Progenitor cell of endocrine pancreas (in vitro differentiated cells): ENCODE results near the gene RAB6B. TPM values are rescaled to one million over a fixed set of nuclear protein-coding genes. Genes with fewer than 3 reads are reported as not detected.
"Not testable (repeated sequence)": the region's sequence is repeated elsewhere in the genome, so short reads cannot be mapped to it uniquely, and the experiment has no call there.

Experiments
- DNase-seq: peaks from one replicate; pipeline ENCODE4 v3.0.0; 2021; ENCODE audit warnings: low spot score; ENCODE audit not compliant: unreplicated experiment
- H3K27ac Mint-ChIP-seq: 2 replicates; pipeline ENCODE4 v1.8.0; 2021; ENCODE audit warnings: mild to moderate bottlenecking, moderate library complexity, mixed read lengths
- H3K27me3 Mint-ChIP-seq: 2 replicates; pipeline ENCODE4 v1.8.0; 2021; ENCODE audit warnings: mixed read lengths
- H3K36me3 Mint-ChIP-seq: 2 replicates; pipeline ENCODE4 v1.8.0; 2022; ENCODE audit warnings: mixed read lengths; ENCODE audit not compliant: insufficient read depth
- H3K4me1 Mint-ChIP-seq: 2 replicates; pipeline ENCODE4 v1.8.0; 2021; ENCODE audit warnings: low read depth, mixed read lengths
- H3K4me3 Mint-ChIP-seq: 2 replicates; pipeline ENCODE4 v1.8.0; 2021; ENCODE audit warnings: low read depth, mild to moderate bottlenecking, moderate library complexity, mixed read lengths
- H3K9me3 Mint-ChIP-seq: 2 replicates; pipeline ENCODE4 v1.8.0; 2021; ENCODE audit warnings: low read depth, mixed read lengths
- CTCF ChIP-seq: fragments of 200-600 bp; sonication (generic); IDR thresholded peaks from one replicate; pipeline ENCODE4 v1.5.0; 2021; ENCODE audit warnings: antibody characterized with exemption, mild to moderate bottlenecking; ENCODE audit not compliant: unreplicated experiment
- total RNA-seq: library from RNA; stranded (reverse); gene quantifications from 2 replicates; pipeline ENCODE4 v1.2.1, GENCODE V29; 2021

Gene RAB6B
- total RNA-seq, 1 donor from 2014 or later, result 10.5 TPM

DNA sequence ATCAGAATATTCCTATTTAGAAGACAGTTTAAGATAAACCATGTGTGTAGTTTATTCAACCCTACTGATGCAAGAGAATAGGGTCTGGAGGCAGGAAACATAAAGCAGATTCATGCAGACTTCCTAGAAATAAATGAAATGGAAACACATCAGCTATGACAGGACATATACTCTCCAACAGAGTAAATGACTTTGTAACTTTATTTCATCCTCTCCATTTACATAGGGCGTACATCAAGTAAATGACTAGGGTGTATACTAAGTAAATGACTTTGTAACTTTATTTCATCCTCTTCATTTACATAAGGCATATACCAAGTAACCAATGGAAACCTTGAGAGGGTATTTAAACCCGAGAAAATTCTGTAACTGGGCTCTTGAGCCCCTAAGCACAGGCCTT, 107.7 kb downstream of the RAB6B start:
- Mint-ChIP-seq H3K4me1 (no peaks in the 10 kb centered on the region), H3K27ac (no peak overlapping the region), H3K27me3 (no peaks in the 10 kb centered on the region), H3K4me3 (no peak overlapping the region), H3K36me3 (no peaks in the 10 kb centered on the region), H3K9me3 (peaks cover 31% of the 10 kb centered on the region)
- no peak for TF ChIP-seq CTCF
- DNase-seq, result no peak

DNA sequence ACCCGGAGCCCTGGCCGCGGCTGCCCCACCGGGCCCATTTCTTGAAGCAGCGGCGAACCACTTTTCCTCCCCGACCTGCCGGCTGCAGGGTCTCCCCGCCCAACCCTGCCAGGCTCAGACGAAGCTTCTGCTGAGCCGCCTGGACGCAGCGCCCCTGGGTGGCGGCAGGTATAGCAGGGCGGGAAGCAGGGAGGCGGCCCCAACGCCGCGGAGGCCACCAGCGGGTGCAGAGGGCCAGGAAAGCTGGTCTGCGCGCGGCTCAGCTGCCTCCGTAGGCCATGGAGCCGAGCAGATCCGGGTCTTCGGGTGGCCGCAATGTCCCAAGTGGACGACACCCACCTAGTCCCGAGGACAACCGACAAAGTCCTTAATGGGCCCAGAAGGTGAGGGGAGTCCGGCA, 111.9 kb downstream of the RAB6B start:
- H3K27ac Mint-ChIP-seq, result no peak overlapping the region

GRCh38 chr3:133782454-133782853, 113.2 kb downstream of the RAB6B start:
- H3K27ac Mint-ChIP-seq, result no peak overlapping the region
- H3K36me3 Mint-ChIP-seq, result no peaks in the 10 kb centered on the region
- peaks cover 8% of the 10 kb centered on the region for H3K27me3 Mint-ChIP-seq
- DNase-seq, result no peak
- H3K4me1 Mint-ChIP-seq, result no peaks in the 10 kb centered on the region
- no peak for TF ChIP-seq CTCF
- H3K4me3 Mint-ChIP-seq, result no peak overlapping the region
- peaks cover 17% of the 10 kb centered on the region for H3K9me3 Mint-ChIP-seq

More for the DNA sequence above, 111.9 kb downstream of the RAB6B start:
- no peaks in the 10 kb centered on the region for H3K4me1 Mint-ChIP-seq
- no peak for DNase-seq
- peaks cover 7% of the 10 kb centered on the region for H3K27me3 Mint-ChIP-seq
- peaks cover 17% of the 10 kb centered on the region for H3K9me3 Mint-ChIP-seq
- no peak overlapping the region for H3K4me3 Mint-ChIP-seq
- no peaks in the 10 kb centered on the region for H3K36me3 Mint-ChIP-seq
- TF ChIP-seq CTCF, result no peak

- no peak for DNase-seq
- H3K27me3 Mint-ChIP-seq, result peaks cover 8% of the 10 kb centered on the region
- peaks cover 8% of the 10 kb centered on the region for H3K9me3 Mint-ChIP-seq
- H3K36me3 Mint-ChIP-seq, result no peaks in the 10 kb centered on the region
- H3K4me1 Mint-ChIP-seq, result no peaks in the 10 kb centered on the region
- TF ChIP-seq CTCF, result no peak
- no peak overlapping the region for H3K27ac Mint-ChIP-seq
- no peak overlapping the region for H3K4me3 Mint-ChIP-seq
Measured at GRCh38 chr3:133781570-133781969, 114.1 kb downstream of the RAB6B start.

- not testable (repeated sequence) for H3K36me3 Mint-ChIP-seq, H3K4me3 Mint-ChIP-seq, H3K27me3 Mint-ChIP-seq, H3K9me3 Mint-ChIP-seq, H3K27ac Mint-ChIP-seq, DNase-seq, H3K4me1 Mint-ChIP-seq
Measured at GRCh38 chr3:133780756-133781155, 114.9 kb downstream of the RAB6B start.

DNA sequence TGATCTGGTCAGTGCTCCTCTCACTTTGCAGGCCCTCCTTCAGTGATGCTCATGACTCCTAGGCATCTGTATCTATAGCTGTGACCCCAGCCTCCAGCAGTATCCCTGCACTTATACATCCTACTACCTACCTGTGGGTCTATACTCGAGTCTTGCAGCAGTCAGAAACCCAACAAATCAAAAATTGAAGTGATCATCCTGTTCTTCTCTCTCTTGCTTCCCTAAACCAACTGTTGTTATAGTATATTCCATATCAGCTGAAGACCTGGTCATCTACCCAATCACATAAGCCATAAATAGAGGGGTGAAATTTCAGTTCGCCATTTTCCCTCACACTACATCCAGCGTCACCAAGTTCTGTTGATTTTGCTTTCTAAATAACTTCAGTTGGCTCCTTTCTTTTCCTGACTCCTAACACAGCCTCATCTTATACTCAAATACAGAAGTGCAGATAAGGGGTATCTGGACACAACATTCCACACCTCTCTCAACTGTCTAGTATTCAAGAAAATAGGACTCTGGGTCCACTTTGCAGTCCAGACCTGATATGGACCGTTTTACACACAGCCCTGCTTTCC, 116.0 kb downstream of the RAB6B start:
- Mint-ChIP-seq H3K4me3 (no peak overlapping the region), H3K4me1 (no peaks in the 10 kb centered on the region), H3K9me3 (peaks cover 4% of the 10 kb centered on the region)

More for the DNA sequence above, 116.0 kb downstream of the RAB6B start:
- Mint-ChIP-seq H3K27me3 (peaks cover 8% of the 10 kb centered on the region), H3K36me3 (no peaks in the 10 kb centered on the region), H3K27ac (no peak overlapping the region)
- DNase-seq, result no peak
- no peak for TF ChIP-seq CTCF
